Upper lobe of right lung (tissue), 1 donor: Measurements from ENCODE around the gene AGTR1. TPM values are rescaled to one million over a fixed set of nuclear protein-coding genes. Genes with fewer than 3 reads are reported as not detected.
"Not testable (repeated sequence)": the region's sequence is repeated elsewhere in the genome, so short reads cannot be mapped to it uniquely, and the experiment has no call there.

Experiments
- ATAC-seq: fragments of 200-7000 bp; cut with Tn5 transposase; one replicate; pipeline ENCODE4 v1.9.1; 2020; ENCODE audit warnings: mild to moderate bottlenecking, moderate library complexity
- DNase-seq: peaks from one replicate; pipeline ENCODE4 v3.0.0-alpha.2; 2020
- H3K27ac ChIP-seq: fragments of 200-600 bp; one replicate; pipeline ENCODE4 v1.8.0; 2022
- H3K27me3 ChIP-seq: fragments of 200-600 bp; one replicate; pipeline ENCODE4 v1.8.0; 2022; ENCODE audit warnings: mild to moderate bottlenecking
- H3K36me3 ChIP-seq: fragments of 200-600 bp; one replicate; pipeline ENCODE4 v1.8.0; 2022
- H3K4me1 ChIP-seq: fragments of 200-600 bp; one replicate; pipeline ENCODE4 v1.8.0; 2022
- H3K4me3 ChIP-seq: fragments of 200-600 bp; one replicate; pipeline ENCODE4 v1.8.0; 2022; ENCODE audit warnings: mild to moderate bottlenecking
- H3K9me3 ChIP-seq: fragments of 200-600 bp; one replicate; pipeline ENCODE4 v1.8.0; 2022
- intact Hi-C: fragments of 100-400 bp; cut with DNase I; formaldehyde crosslinking; loops from one replicate; pipeline ENCODE4 v1.11.0; 2022
- total RNA-seq: library from RNA; stranded (reverse); fragmentation: NEBNext Ultra II Directional; extraction: Animal tissue kit (Norgen Biotek cat#: 25700); gene quantifications from one replicate; pipeline ENCODE4 v1.2.1, GENCODE V29; 2021
- TF ChIP-seq, protein P1 (sequence below): fragments of 200-600 bp; IDR thresholded peaks from one replicate; pipeline ENCODE4 v1.8.0; 2022; ENCODE audit warnings: antibody characterized with exemption
- donor health status: DM: no; HTN: yes; CAD: no; lungs with severe emphysema.

AGTR1 gene
- total RNA-seq, 1 donor from 2014 or later, result 7.8 TPM

DNA sequence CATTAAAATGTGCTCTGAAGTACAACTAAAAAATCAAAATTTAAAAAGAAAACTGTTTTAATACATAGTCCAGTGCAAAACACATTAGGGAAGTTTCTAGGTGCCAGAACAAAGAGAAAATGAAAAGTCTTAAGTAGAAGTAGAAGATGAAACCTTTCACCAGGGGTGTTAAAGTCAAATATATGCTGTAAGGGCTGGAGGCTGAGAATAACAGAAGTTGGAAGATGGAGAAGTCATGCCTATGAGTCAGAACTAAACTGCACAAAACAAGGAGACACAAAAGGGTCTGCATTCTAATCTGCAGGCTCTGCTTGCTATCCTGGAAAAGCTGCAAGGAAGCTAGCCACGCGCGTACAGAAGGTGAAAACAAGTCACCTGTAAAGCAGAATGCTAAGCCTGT is 81.2 kb downstream of the AGTR1 start:
- TF ChIP-seq, protein P1, sequence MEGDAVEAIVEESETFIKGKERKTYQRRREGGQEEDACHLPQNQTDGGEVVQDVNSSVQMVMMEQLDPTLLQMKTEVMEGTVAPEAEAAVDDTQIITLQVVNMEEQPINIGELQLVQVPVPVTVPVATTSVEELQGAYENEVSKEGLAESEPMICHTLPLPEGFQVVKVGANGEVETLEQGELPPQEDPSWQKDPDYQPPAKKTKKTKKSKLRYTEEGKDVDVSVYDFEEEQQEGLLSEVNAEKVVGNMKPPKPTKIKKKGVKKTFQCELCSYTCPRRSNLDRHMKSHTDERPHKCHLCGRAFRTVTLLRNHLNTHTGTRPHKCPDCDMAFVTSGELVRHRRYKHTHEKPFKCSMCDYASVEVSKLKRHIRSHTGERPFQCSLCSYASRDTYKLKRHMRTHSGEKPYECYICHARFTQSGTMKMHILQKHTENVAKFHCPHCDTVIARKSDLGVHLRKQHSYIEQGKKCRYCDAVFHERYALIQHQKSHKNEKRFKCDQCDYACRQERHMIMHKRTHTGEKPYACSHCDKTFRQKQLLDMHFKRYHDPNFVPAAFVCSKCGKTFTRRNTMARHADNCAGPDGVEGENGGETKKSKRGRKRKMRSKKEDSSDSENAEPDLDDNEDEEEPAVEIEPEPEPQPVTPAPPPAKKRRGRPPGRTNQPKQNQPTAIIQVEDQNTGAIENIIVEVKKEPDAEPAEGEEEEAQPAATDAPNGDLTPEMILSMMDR, result no peak
- no peaks in the 10 kb centered on the region for H3K9me3 ChIP-seq
- no peaks in the 10 kb centered on the region for H3K36me3 ChIP-seq
- no peak for DNase-seq
- H3K27me3 ChIP-seq, result no peaks in the 10 kb centered on the region
- intact Hi-C loops, result no loop called here
- no peak for ATAC-seq
- no peak overlapping the region for H3K4me3 ChIP-seq
- H3K27ac ChIP-seq, result no peak overlapping the region
- H3K4me1 ChIP-seq, result no peaks in the 10 kb centered on the region

DNA sequence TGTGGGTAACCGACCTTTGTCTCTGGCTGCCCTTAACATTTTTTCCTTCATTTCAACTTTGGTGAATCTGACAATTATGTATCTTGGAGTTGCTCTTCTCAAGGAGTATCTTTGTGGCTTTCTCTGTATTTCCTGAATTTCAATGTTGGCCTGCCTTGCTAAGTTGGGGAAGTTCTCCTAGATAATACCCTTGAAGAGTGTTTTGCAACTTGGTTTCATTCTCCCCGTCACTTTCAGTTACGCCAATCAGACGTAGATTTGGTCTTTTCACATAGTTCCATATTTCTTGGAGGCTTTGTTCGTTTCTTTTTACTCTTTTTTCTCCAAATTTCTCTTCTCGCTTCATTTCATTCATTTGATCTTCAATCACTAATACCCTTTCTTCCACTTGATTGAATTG is 87.3 kb downstream of the AGTR1 start:
- H3K9me3 ChIP-seq, H3K4me1 ChIP-seq, H3K4me3 ChIP-seq, H3K36me3 ChIP-seq, H3K27ac ChIP-seq, H3K27me3 ChIP-seq, DNase-seq, intact Hi-C loops, ATAC-seq: not testable (repeated sequence)

DNA sequence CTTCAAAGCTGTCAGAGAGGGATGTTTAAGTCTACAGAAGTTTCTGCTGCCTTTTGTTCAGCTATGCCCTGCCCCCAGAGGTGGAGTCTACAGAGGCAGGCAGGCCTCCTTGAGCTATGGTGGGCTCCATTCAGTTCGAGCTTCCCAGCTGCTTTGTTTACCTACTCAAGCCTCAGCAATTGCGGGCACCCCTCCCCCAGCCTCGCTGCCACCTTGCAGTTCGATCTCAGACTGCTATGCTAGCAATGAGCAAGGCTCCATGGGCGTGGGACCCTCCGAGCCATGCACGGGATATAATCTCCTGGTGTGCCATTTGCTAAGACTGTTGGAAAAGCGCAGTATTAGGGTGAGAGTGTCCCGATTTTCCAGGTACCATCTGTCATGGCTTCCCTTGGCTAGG is 88.5 kb downstream of the AGTR1 start:
- H3K36me3 ChIP-seq, H3K4me1 ChIP-seq, H3K27ac ChIP-seq, intact Hi-C loops, ATAC-seq, H3K4me3 ChIP-seq, H3K9me3 ChIP-seq, DNase-seq, H3K27me3 ChIP-seq: not testable (repeated sequence)

DNA sequence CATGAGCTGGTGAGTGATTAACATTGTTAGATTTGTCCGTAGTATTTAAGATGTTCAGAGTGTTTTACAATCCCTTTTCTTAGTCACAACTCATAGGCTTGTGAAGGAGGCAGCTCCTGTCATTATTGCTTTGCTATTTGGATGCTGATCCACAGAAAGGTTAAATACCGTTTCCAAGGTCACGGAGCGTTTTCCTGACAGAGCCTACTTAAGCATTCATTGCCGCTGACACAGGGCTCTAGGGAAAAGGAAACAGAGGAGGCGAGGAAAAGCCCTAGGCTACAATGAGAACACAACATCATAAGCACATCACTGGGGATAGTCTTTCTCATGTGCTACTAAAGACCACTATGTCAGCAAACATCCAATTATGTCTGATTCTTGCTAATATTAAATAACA is 91.4 kb downstream of the AGTR1 start:
- Histone ChIP-seq H3K27ac (no peak overlapping the region), H3K36me3 (no peaks in the 10 kb centered on the region), H3K4me3 (no peak overlapping the region), H3K4me1 (no peaks in the 10 kb centered on the region), H3K9me3 (no peaks in the 10 kb centered on the region), H3K27me3 (no peaks in the 10 kb centered on the region)
- intact Hi-C loops, result no loop called here
- DNase-seq, result no peak
- ATAC-seq, result no peak
- TF ChIP-seq, protein P1, result no peak

DNA sequence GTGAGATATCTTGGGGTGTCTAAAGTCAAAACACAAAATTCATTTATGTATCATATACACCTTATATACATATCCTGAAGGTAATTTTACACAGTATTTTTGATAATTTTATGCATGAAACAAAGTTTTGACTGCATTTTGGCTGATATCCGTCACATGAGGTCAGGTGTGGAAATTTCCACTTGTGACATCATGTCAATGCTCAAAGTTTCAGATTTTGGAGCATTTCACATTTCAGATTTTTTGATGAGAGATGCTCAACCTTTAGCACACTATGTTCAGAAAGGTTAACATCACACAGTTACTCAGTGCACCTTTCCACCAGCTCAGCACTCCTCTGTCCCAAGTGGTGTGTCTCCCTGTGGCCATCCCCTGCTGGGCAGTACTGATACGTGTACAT is 92.2 kb downstream of the AGTR1 start:
- Histone ChIP-seq H3K4me1 (no peaks in the 10 kb centered on the region), H3K4me3 (no peak overlapping the region), H3K36me3 (no peaks in the 10 kb centered on the region), H3K27me3 (no peaks in the 10 kb centered on the region), H3K9me3 (no peaks in the 10 kb centered on the region), H3K27ac (no peak overlapping the region)
- TF ChIP-seq, protein P1, result no peak
- intact Hi-C loops, result no loop called here
- no peak for DNase-seq
- ATAC-seq, result no peak

DNA sequence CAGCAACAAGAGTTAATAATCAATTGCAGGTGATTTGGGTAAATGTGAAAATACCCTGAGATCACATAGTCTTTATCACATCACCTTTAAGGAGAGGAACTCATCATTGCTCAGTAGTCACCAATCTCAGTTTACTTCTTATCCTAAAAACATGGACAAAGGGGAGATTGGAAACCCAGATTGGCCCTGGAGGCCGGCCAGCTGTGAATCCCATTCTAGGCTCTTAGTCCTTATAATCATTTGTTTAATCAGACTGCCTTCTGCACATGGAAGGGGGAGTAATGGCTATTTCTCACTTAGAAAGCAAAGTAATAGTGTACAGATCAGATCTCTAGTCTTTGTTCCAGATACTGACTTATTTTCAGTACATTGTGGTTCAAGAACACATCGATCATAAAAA is 92.7 kb downstream of the AGTR1 start:
- no peaks in the 10 kb centered on the region for H3K36me3 ChIP-seq
- H3K27me3 ChIP-seq, result no peaks in the 10 kb centered on the region
- TF ChIP-seq, protein P1, result no peak
- intact Hi-C loops, result no loop called here
- ATAC-seq, result no peak
- no peaks in the 10 kb centered on the region for H3K4me1 ChIP-seq
- H3K9me3 ChIP-seq, result no peaks in the 10 kb centered on the region
- no peak overlapping the region for H3K27ac ChIP-seq
- no peak for DNase-seq
- H3K4me3 ChIP-seq, result no peak overlapping the region
